ENCODE measurements around the gene LPP. TPM values are rescaled to one million over a fixed set of nuclear protein-coding genes. Genes with fewer than 3 reads are reported as not detected.

The LPP gene
- total RNA-seq, 1 donor from 2014 or later: 132 TPM

DNA sequence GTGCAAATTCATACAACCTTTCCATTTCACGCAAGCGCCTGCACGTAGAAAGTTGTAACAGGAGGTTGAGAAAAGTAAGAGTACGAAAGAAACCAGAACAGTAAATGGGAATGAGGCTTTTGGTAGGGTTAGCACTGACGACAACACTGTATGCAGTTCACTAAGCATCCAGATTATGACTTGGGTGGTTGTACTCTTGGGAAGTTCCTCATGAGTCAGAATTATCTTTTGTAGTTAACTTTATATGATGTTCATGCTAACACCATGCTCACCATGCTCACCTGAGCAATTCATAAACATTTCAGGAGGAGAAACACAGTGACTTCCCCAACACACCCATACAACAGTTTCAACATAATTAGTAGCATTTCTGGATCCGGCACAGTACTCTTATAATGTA is 3.0 kb upstream of the LPP start:
- Mint-ChIP-seq H3K27ac (no peak overlapping the region), H3K4me1 (peaks cover 26% of the 10 kb centered on the region), H3K36me3 (no peaks in the 10 kb centered on the region), H3K9me3 (no peaks in the 10 kb centered on the region), H3K4me3 (no peak overlapping the region), H3K27me3 (ENCODE audit: low read depth) (peaks cover 17% of the 10 kb centered on the region)
- TF ChIP-seq, protein P1, sequence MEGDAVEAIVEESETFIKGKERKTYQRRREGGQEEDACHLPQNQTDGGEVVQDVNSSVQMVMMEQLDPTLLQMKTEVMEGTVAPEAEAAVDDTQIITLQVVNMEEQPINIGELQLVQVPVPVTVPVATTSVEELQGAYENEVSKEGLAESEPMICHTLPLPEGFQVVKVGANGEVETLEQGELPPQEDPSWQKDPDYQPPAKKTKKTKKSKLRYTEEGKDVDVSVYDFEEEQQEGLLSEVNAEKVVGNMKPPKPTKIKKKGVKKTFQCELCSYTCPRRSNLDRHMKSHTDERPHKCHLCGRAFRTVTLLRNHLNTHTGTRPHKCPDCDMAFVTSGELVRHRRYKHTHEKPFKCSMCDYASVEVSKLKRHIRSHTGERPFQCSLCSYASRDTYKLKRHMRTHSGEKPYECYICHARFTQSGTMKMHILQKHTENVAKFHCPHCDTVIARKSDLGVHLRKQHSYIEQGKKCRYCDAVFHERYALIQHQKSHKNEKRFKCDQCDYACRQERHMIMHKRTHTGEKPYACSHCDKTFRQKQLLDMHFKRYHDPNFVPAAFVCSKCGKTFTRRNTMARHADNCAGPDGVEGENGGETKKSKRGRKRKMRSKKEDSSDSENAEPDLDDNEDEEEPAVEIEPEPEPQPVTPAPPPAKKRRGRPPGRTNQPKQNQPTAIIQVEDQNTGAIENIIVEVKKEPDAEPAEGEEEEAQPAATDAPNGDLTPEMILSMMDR (IDR thresholded peaks at IDR 0.05; ENCODE audit: unreplicated experiment): no peak
- DNase-seq (ENCODE audit: low spot score in 2 of 2, unreplicated experiment in 2 of 2): no peak

DNA sequence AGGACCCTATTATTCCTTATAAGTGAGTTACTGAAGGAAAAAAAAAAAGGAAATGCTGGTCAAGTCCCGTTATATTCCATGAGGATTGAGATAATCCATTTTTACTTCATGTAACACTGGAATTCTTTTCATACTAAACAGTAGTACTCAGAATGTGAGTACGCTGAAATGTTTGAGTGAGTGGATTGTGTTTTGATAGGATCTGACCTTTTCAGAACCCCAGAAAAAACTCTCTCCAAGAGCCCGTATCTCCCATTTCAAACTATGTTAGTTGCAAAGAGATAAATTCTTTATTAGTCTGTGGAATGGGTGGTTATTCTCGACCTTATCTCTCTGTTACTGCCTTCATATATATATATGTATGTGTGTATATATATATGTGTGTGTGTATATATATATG is 2.5 kb upstream of the LPP start:
- no peak for DNase-seq (ENCODE audit: low spot score in 2 of 2, unreplicated experiment in 2 of 2)
- TF ChIP-seq, protein P1 (IDR thresholded peaks at IDR 0.05; ENCODE audit: unreplicated experiment): no peak
- Mint-ChIP-seq H3K4me1 (peaks cover 28% of the 10 kb centered on the region), H3K4me3 (no peak overlapping the region), H3K27ac (no peak overlapping the region), H3K9me3 (no peaks in the 10 kb centered on the region), H3K36me3 (no peaks in the 10 kb centered on the region), H3K27me3 (ENCODE audit: low read depth) (peaks cover 17% of the 10 kb centered on the region)

DNA sequence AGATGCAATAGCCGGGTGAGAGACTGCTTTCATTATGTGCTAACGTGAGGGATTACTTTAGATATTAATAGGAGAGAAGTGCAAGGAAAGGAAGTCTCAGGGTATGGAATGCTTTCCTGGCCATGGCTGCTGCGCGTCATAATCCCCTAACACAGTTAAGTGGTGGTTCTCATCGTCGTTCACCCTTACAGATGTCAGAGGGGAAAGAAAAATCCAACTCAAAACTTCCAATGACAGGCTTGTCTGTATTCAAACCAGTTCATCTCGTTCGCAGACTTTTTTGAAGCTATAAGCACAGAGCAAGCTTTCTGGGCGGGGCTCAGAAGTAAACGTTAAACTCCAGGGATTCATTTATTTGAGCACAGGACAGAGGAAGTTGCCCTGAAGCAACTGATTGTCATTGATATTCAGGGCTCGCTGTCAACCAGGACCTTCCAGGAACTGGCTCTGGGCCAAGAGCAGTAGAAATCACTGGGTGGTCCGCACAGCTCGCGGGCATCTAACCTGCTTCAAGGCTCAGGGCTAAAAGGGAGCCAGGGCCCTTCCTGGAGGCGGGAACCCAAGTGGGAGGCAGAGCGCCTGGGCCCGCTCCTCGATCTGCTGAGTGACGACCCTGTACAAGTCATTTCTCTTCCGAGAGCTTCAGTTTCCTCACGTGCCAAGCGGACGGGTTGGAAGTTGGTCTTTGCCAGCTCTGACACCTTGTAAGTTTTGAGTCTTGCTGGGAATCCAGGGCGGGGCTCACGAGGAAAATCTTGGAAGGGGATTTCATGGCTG is 1.1 kb upstream of the LPP start:
- peak overlapping the region; percentile 100 for H3K27ac Mint-ChIP-seq
- H3K4me3 Mint-ChIP-seq: peak overlapping the region; percentile 93
- DNase-seq (ENCODE audit: low spot score in 2 of 2, unreplicated experiment in 2 of 2): peak; percentile 61 to 78
- no peaks in the 10 kb centered on the region for H3K36me3 Mint-ChIP-seq
- peaks cover 16% of the 10 kb centered on the region for H3K27me3 Mint-ChIP-seq (ENCODE audit: low read depth)
- TF ChIP-seq, protein P1 (IDR thresholded peaks at IDR 0.05; ENCODE audit: unreplicated experiment): no peak
- H3K9me3 Mint-ChIP-seq: no peaks in the 10 kb centered on the region
- H3K4me1 Mint-ChIP-seq: peaks cover 37% of the 10 kb centered on the region

DNA sequence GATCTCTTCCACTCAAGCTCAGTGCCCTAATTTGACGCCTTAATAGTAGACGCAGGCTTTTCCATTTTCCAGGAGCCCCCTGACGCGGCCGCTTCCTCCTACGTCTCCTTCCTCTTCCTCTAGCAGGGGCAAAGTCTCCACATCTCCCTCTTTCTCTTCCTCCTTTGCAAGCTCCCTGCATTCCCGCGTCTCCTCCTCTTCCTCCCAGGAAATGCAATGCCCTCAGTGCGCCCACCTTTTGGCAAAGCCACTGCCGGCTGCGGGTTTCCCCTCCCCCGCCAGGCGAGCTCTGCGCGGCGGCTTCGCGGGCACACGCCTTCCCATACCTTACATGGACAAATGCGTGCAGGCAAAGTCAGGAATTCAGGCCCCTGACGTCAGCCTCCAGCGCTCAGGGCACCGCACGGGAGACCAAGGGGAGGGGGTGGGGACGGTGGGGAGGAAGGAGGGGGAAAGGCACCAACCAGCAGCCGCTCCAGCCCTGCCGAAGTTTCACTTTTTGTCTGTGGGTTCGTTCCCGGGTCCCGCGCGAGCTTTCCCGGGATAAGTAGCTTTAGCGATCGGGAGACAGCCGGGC is 432 bp upstream of the LPP start:
- Mint-ChIP-seq H3K27ac (peak overlapping the region; percentile 100), H3K9me3 (no peaks in the 10 kb centered on the region), H3K4me1 (peaks cover 43% of the 10 kb centered on the region), H3K4me3 (peak overlapping the region; percentile 93), H3K27me3 (ENCODE audit: low read depth) (peaks cover 10% of the 10 kb centered on the region), H3K36me3 (no peaks in the 10 kb centered on the region)
- TF ChIP-seq, protein P1 (IDR thresholded peaks at IDR 0.05; ENCODE audit: unreplicated experiment): no peak
- peak; percentile 74 to 84 for DNase-seq (ENCODE audit: low spot score in 2 of 2, unreplicated experiment in 2 of 2)

DNA sequence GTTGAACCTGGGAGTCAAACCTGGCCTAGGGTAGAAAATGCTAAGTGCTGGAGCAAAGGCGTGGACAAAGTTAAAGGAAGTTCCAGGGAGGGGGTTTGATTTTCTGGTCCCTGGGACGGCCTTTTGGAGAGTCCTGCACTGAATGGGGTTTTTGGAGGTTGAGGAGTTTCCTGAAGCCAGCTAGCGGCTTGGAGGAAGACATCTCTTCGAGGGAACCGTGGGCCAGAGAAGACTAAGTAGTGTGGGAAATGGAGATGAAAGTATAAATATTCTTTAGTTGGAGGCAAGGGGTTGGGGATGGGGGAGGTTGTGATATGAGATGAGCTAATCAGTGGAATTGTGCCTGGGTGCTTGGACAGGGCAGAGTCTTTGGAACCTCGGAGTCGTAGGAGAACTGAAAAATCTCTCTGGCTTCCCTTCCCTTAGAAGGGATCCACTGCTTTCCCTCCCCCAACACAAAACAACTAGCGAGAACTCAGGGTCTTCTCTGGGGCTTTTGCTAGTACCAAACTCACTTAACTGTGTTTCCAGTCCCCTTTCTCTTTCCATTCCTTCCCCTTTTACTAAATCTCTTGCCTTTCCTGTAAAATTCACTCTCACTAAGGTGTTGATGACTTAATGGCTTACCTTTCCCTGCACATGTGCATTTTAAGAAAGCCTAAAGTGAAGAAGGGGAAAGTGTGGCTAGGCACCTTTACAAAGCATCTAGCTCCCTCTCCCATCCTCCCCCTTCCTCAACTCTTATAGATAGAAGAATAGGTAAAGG is 1.0 kb downstream of the LPP start:
- TF ChIP-seq, protein P1 (IDR thresholded peaks at IDR 0.05; ENCODE audit: unreplicated experiment): no peak
- Mint-ChIP-seq H3K36me3 (no peaks in the 10 kb centered on the region), H3K9me3 (no peaks in the 10 kb centered on the region), H3K4me1 (peaks cover 48% of the 10 kb centered on the region), H3K27ac (peak overlapping the region; percentile 83), H3K4me3 (peak overlapping the region; percentile 75), H3K27me3 (ENCODE audit: low read depth) (peaks cover under 1% of the 10 kb centered on the region)
- no peak for DNase-seq (ENCODE audit: low spot score in 2 of 2, unreplicated experiment in 2 of 2)

All from mesothelial cell of epicardium (in vitro differentiated cells).